MCF 10A (cell line): Measurements from ENCODE around the gene RNF187. TPM values are rescaled to one million over a fixed set of nuclear protein-coding genes. Genes with fewer than 3 reads are reported as not detected.

Experiments used
- BruUV-seq: library from RNA; stranded (reverse); fragments of 400-500 nt; replicated peaks from 2 replicates; lab custom pipeline; 2021; lab: Mats Ljungman, UMichigan
- CTCF ChIA-PET: fragments of 300-600 bp; sonication (Branson Sonifier 250); formaldehyde crosslinking; extraction: SDS; loops from one replicate; lab custom pipeline; 2021; ENCODE audit warnings: antibody characterized with exemption, inconsistent platforms; lab: Yijun Ruan, JAX
- POLR2A ChIA-PET: fragments of 300-600, 350-650 bp; sonication (Branson Sonifier 250); formaldehyde crosslinking; extraction: SDS; loops from one replicate; lab custom pipeline; 2020; ENCODE audit warnings: antibody characterized with exemption, inconsistent platforms; lab: Yijun Ruan, JAX
- DNase-seq: peaks from one replicate; pipeline ENCODE4 v3.0.0-alpha.2; 2018; ENCODE audit not compliant: unreplicated experiment
- H3K27ac Mint-ChIP-seq: one replicate; pipeline ENCODE4 v1.8.0; 2022; ENCODE audit warnings: mild to moderate bottlenecking, low read depth, mixed read lengths; ENCODE audit not compliant: unreplicated experiment
- H3K27me3 Mint-ChIP-seq: one replicate; pipeline ENCODE4 v1.8.0; 2022; ENCODE audit warnings: mixed read lengths; ENCODE audit not compliant: insufficient read depth, unreplicated experiment
- H3K36me3 Mint-ChIP-seq: one replicate; pipeline ENCODE4 v1.8.0; 2022; ENCODE audit warnings: mild to moderate bottlenecking, moderate library complexity, mixed read lengths; ENCODE audit not compliant: insufficient read depth, unreplicated experiment
- H3K4me1 Mint-ChIP-seq: one replicate; pipeline ENCODE4 v1.8.0; 2022; ENCODE audit warnings: mixed read lengths; ENCODE audit not compliant: insufficient read depth, unreplicated experiment
- H3K4me3 Mint-ChIP-seq: one replicate; pipeline ENCODE4 v1.8.0; 2022; ENCODE audit warnings: mild to moderate bottlenecking, moderate library complexity, mixed read lengths; ENCODE audit not compliant: unreplicated experiment
- H3K9me3 Mint-ChIP-seq: one replicate; pipeline ENCODE4 v1.8.0; 2022; ENCODE audit warnings: mixed read lengths; ENCODE audit not compliant: unreplicated experiment
- CTCF ChIP-seq: fragments of 200-600 bp; IDR thresholded peaks from one replicate; pipeline ENCODE4 v1.8.0; 2022; ENCODE audit warnings: antibody characterized with exemption, mild to moderate bottlenecking; ENCODE audit not compliant: unreplicated experiment
- intact Hi-C: fragments of 100-400 bp; cut with micrococcal nuclease; formaldehyde crosslinking; loops from 2 replicates; pipeline ENCODE4 v1.14.1; 2022
- total RNA-seq: library from RNA; stranded (reverse); gene quantifications from 2 replicates; pipeline ENCODE4 v1.2.3, GENCODE V29; 2022

RNF187 gene
- total RNA-seq, 1 experiment from 2014 or later, result 167 TPM

- Mint-ChIP-seq H3K9me3 (no peaks in the 10 kb centered on the region), H3K4me1 (no peaks in the 10 kb centered on the region), H3K27me3 (peaks cover 22% of the 10 kb centered on the region), H3K36me3 (no peaks in the 10 kb centered on the region), H3K27ac (no peak overlapping the region), H3K4me3 (no peak overlapping the region)
- no peak for DNase-seq
- no peak for TF ChIP-seq CTCF
- BruUV-seq, result no TSS peak
- CTCF ChIA-PET, result no interaction called here
- intact Hi-C loops, result no loop called here
- POLR2A ChIA-PET, result interaction anchor here (0.5 kb wide), 1 partner anchor 180 kb away, joined by 3 read pairs; no protein-coding TSS in a partner anchor
Observed at GRCh38 chr1:228538831-228539230, 51.6 kb downstream of the RNF187 start.

DNA sequence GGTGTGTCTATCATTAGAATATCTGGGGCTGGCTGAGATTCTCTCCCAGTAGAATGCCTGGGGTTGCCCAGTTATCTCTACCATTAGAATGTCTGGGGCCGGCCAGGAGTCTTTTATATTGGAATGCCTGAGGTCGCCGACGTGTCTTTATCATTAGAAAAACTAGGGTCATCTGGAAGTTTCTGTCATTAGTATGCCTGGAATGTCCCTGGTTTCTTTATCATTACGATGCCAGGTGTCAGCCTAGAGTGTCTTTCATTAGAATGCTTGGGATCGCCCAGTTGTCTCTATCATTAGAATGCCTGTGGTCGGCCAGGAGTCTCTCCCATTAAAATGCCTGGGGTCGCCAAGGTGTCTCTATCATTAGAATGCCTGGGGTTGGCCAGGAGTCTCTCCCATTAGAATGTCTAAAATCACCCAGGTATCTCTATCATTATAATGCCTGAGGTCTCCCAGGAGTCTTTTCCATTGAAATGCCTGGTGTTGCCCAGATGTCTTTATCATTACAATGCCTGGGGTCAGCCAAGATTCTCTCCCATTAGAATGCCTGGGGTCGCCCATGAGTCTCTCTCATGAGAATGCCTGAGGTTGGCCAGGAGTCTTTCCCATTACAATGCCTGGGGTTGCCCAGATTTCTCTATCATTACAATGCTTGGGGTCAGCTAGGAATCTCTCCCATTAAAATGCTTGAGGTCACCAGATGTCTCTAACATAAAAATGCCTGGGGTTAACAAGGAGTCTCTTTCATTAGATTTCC lies 53.2 kb downstream of the RNF187 start:
- POLR2A ChIA-PET, result no interaction called here
- H3K9me3 Mint-ChIP-seq, result no peaks in the 10 kb centered on the region
- no peak for TF ChIP-seq CTCF
- DNase-seq, result no peak
- H3K4me3 Mint-ChIP-seq, result no peak overlapping the region
- intact Hi-C loops, result no loop called here
- H3K27ac Mint-ChIP-seq, result no peak overlapping the region
- CTCF ChIA-PET, result no interaction called here
- no peaks in the 10 kb centered on the region for H3K36me3 Mint-ChIP-seq
- BruUV-seq, result no TSS peak
- H3K27me3 Mint-ChIP-seq, result peaks cover 16% of the 10 kb centered on the region
- H3K4me1 Mint-ChIP-seq, result no peaks in the 10 kb centered on the region

GRCh38 chr1:228541725-228542124 lies 54.5 kb downstream of the RNF187 start:
- POLR2A ChIA-PET, result no interaction called here
- no peak for DNase-seq
- Mint-ChIP-seq H3K9me3 (no peaks in the 10 kb centered on the region), H3K36me3 (no peaks in the 10 kb centered on the region), H3K4me1 (no peaks in the 10 kb centered on the region), H3K27ac (no peak overlapping the region), H3K4me3 (no peak overlapping the region), H3K27me3 (peaks cover 9% of the 10 kb centered on the region)
- CTCF ChIA-PET, result no interaction called here
- no TSS peak for BruUV-seq
- TF ChIP-seq CTCF, result no peak
- intact Hi-C loops, result no loop called here

GRCh38 chr1:228542376-228542775 lies 55.2 kb downstream of the RNF187 start:
- peaks cover 9% of the 10 kb centered on the region for H3K27me3 Mint-ChIP-seq
- POLR2A ChIA-PET, result no interaction called here

More at GRCh38 chr1:228542376-228542775, 55.2 kb downstream of the RNF187 start:
- Mint-ChIP-seq H3K27ac (no peak overlapping the region), H3K4me1 (no peaks in the 10 kb centered on the region), H3K4me3 (no peak overlapping the region), H3K9me3 (no peaks in the 10 kb centered on the region), H3K36me3 (no peaks in the 10 kb centered on the region)
- intact Hi-C loops, result no loop called here
- DNase-seq, result no peak
- BruUV-seq, result no TSS peak
- TF ChIP-seq CTCF, result no peak
- CTCF ChIA-PET, result no interaction called here
